Spinal cord (tissue), 10 donors: Measurements from ENCODE around the gene IGFALS. TPM values are rescaled to one million over a fixed set of nuclear protein-coding genes. Genes with fewer than 3 reads are reported as not detected.
A peak's percentile ranks its signal among the peaks of the same experiment; 100 is the strongest.

ENCODE experiments used
- DNase-seq, 6 donors: peaks; one replicate each; pipeline versions ENCODE4 v3.0.0 to v3.0.0-alpha.2; 2013 to 2015; ENCODE audit warnings: low spot score in 6 of 6, low read depth in 4 of 6
- H3K27ac ChIP-seq: one replicate; pipeline ENCODE4 v1.5.1; 2013; ENCODE audit warnings: low read depth, low read length, control low read depth
- H3K27me3 ChIP-seq: one replicate; pipeline ENCODE4 v1.6.1; 2013; ENCODE audit warnings: low read length; ENCODE audit not compliant: control insufficient read depth, insufficient read depth
- H3K36me3 ChIP-seq: one replicate; pipeline ENCODE4 v1.6.1; 2013; ENCODE audit warnings: low read length; ENCODE audit not compliant: control insufficient read depth, insufficient read depth
- H3K4me1 ChIP-seq: one replicate; pipeline ENCODE4 v1.6.1; 2013; ENCODE audit warnings: low read length; ENCODE audit not compliant: control insufficient read depth, insufficient read depth
- H3K4me3 ChIP-seq: one replicate; pipeline ENCODE4 v1.5.1; 2013; ENCODE audit warnings: low read depth, low read length, control low read depth
- H3K9me3 ChIP-seq: one replicate; pipeline ENCODE4 v1.6.1; 2013; ENCODE audit warnings: low read length; ENCODE audit not compliant: control insufficient read depth, insufficient read depth
- WGBS: methylation state at CpG from one replicate; pipeline ENCODE4 v1.1.5; 2013; ENCODE audit warnings: missing lambda C conversion rate; ENCODE audit not compliant: insufficient coverage; 5-methylcytosine and 5-hydroxymethylcytosine counted together
- polyA plus RNA-seq, 2 donors: library from polyadenylated mRNA; unstranded; fragments of 120-200 nt; gene quantifications; one replicate each; pipeline ENCODE4 v1.2.1, GENCODE V29; 2013; ENCODE audit not compliant: insufficient read length in 2 of 2
- total RNA-seq, 2 donors: library from RNA; depleted of rRNA in 1 of 2; stranded (reverse); fragments of 120-200 nt in 1 of 2; fragments of >200 nt in 1 of 2; gene quantifications; one replicate each; pipeline versions ENCODE4 v1.2.3 to v1.2.4, GENCODE V29; 2013 to 2014
- donor health status: healthy.

The IGFALS gene
- total and polyA plus RNA-seq, 4 donors, result 0.33 to 1.3 (median 0.39) TPM; not detected in 1

DNA sequence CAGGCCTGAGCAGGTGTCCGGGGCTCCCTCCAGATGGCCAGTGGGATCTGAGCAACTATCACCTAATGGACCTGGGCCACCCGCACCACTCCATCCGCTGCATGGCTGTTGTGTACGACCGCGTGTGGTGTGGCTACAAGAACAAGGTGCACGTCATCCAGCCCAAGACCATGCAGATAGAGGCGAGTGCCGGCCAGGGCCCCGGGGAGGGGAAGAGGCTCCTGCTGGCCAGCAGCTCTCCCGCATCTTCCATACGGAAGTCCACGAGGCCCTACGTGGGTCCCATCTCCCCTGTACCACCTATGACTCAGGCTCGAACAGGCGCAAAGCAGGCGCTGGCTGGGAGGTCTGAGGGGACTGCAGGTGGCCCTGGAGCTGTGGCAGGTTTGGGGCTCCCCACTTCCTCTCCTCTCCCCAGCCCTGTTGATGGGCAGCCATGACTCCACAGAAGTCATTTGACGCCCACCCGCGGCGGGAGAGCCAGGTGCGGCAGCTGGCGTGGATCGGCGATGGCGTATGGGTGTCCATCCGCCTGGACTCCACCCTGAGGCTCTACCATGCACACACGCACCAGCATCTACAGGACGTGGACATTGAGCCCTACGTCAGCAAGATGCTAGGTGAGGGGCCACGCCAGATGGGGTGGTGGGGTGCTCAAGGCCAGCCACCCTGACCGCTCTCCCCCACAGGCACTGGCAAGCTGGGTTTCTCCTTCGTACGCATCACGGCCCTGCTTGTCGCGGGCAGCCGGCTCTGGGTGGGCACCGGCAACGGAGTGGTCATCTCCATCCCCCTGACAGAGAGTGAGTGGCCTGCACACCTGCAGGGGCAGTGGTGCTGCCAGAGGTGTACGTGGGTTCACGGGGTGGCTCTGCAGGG, 26.1 kb downstream of the IGFALS start:
- 93% methylated on average over 38 of the region's 42 CpGs for WGBS
- Histone ChIP-seq H3K9me3 (no peaks in the 10 kb centered on the region), H3K27me3 (no peaks in the 10 kb centered on the region), H3K27ac (no peak overlapping the region), H3K4me1 (peaks cover 29% of the 10 kb centered on the region), H3K4me3 (no peak overlapping the region), H3K36me3 (peaks cover 91% of the 10 kb centered on the region)
- DNase-seq, result no peak

DNA sequence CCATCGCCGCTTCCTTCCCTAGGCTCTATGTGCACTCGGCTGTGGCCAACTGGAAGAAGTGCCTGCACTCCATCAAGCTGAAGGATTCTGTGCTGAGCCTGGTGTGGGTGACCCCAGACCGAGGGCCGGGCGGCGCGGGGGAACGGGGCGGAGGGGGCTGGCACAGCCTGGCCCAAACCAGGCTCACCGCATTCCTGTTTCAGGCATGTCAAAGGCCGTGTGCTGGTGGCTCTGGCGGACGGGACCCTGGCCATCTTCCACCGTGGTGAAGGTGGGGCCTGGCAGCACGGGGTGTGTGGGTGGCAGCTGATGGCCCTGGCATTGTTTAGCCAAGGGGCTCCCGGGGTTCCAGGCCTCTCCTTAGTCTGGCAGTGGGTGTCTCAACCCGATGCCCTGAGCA, 26.8 kb downstream of the IGFALS start:
- H3K27me3 ChIP-seq, result no peaks in the 10 kb centered on the region
- peaks cover 22% of the 10 kb centered on the region for H3K4me1 ChIP-seq
- H3K4me3 ChIP-seq, result no peak overlapping the region
- no peak for DNase-seq
- no peaks in the 10 kb centered on the region for H3K9me3 ChIP-seq
- no peak overlapping the region for H3K27ac ChIP-seq
- H3K36me3 ChIP-seq, result peaks cover 91% of the 10 kb centered on the region
- 90% methylated on average over 15 of the region's 18 CpGs for WGBS

DNA sequence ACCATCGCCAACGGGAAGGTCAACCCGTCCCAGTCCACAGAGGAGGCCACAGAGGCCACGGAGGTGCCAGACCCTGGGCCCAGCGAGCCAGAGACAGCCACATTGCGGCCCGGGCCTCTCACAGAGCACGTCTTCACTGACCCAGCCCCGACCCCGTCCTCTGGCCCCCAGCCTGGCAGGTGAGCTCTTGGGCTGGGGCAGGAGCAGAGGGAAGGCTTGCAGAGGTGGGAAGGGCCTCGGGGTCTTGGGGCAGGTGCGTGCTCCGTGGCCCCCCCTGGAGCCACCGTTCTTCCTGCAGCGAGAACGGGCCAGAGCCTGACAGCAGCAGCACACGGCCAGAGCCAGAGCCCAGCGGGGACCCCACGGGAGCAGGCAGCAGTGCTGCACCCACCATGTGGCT, 27.3 kb downstream of the IGFALS start:
- peaks cover 21% of the 10 kb centered on the region for H3K4me1 ChIP-seq
- no peak overlapping the region for H3K27ac ChIP-seq
- WGBS, result 93% methylated on average over 19 of the region's 19 CpGs

DNA sequence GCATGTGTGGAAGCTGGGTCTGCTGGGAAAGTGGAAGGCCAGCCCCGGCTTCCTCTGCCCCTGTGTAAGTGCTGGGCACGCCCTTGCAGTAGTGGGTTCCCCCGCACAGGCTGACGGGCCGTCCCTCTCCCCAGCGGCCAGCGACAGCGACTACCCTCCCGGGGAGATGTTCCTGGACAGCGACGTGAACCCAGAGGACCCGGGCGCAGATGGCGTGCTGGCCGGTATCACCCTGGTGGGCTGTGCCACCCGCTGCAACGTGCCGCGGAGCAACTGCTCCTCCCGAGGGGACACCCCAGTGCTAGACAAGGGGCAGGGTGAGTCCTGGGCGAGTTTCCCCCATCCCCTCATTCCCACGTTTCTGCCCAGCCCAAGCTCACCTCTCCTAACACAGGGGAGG, 27.7 kb downstream of the IGFALS start:
- H3K9me3 ChIP-seq, result no peaks in the 10 kb centered on the region
- H3K4me1 ChIP-seq, result peaks cover 20% of the 10 kb centered on the region
- no peaks in the 10 kb centered on the region for H3K27me3 ChIP-seq
- no peak overlapping the region for H3K4me3 ChIP-seq
- DNase-seq, result no peak
- 94% methylated on average over 22 of the region's 22 CpGs for WGBS
- no peak overlapping the region for H3K27ac ChIP-seq
- peaks cover 97% of the 10 kb centered on the region for H3K36me3 ChIP-seq

More for the DNA sequence above, 27.3 kb downstream of the IGFALS start:
- Histone ChIP-seq H3K36me3 (peaks cover 93% of the 10 kb centered on the region), H3K27me3 (no peaks in the 10 kb centered on the region), H3K9me3 (no peaks in the 10 kb centered on the region), H3K4me3 (no peak overlapping the region)
- no peak for DNase-seq

DNA sequence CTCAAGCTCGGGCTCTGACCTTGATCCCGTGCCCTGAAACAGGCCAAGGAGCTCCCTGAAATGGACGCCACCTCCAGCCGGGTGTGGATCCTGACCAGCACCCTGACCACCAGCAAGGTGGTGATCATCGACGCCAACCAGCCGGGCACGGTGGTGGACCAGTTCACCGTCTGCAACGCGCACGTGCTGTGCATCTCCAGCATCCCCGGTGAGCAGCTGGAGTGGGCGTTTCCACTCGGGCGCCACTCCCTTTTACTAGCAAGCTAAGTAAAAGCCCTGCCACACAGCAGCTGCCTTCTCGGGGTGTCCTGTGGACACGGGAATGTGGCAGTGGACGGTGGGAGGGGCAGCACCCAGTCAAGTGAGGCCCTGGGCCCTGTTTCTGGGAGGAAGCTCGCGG, 28.5 kb downstream of the IGFALS start:
- Histone ChIP-seq H3K27me3 (no peaks in the 10 kb centered on the region), H3K9me3 (no peaks in the 10 kb centered on the region), H3K36me3 (peaks cover 97% of the 10 kb centered on the region), H3K27ac (no peak overlapping the region), H3K4me1 (peaks cover 12% of the 10 kb centered on the region), H3K4me3 (no peak overlapping the region)
- 95% methylated on average over 17 of the region's 21 CpGs for WGBS
- no peak for DNase-seq

DNA sequence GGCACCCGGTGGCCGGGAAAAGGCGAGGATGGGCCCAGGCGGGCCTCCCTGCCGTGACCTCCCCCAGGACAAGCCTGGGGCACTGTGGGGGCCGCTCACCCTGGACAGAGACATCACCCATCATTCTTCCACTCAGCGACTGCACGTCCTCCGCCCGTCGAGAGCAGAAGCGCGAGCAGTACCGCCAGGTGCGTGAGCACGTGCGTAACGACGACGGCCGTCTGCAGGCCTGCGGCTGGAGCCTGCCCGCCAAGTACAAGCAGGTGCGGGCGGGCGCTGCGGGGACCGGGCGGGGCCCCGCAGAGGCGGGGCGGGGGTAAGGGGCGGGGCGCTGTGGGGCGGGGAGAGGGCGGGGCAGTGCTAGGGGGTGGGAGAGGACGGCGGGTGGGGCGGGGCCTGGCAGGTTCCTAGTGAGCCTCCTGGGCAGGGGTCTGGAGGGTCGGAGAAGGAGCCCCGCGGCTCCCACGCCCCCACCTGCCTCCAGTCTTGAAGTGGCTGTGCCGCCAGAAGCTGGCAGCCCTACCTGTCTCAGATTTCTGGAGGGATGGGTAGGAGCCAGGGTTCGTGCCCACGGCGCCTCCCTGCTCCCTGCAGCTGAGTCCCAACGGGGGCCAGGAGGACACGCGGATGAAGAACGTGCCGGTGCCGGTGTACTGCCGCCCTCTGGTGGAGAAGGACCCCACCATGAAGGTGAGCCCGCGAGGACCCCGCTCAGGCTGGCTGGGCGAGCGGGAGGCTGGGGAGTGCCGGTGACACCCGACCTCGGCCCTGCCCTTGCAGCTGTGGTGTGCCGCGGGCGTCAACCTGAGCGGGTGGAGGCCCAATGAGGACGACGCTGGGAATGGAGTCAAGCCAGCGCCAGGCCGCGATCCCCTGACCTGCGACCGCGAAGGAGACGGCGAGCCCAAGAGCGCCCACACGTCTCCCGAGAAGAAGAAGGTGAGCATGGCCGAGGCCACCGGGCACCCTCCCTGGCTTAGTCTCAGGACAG, 29.7 kb downstream of the IGFALS start:
- peaks cover under 1% of the 10 kb centered on the region for H3K4me1 ChIP-seq
- no peaks in the 10 kb centered on the region for H3K27me3 ChIP-seq
- H3K36me3 ChIP-seq, result peaks cover 97% of the 10 kb centered on the region
- WGBS, result 53% methylated on average over 58 of the region's 81 CpGs
- H3K27ac ChIP-seq, result no peak overlapping the region
- no peak overlapping the region for H3K4me3 ChIP-seq
- peak in 2 of 6 donors; percentile 45 to 58 for DNase-seq
- H3K9me3 ChIP-seq, result no peaks in the 10 kb centered on the region

DNA sequence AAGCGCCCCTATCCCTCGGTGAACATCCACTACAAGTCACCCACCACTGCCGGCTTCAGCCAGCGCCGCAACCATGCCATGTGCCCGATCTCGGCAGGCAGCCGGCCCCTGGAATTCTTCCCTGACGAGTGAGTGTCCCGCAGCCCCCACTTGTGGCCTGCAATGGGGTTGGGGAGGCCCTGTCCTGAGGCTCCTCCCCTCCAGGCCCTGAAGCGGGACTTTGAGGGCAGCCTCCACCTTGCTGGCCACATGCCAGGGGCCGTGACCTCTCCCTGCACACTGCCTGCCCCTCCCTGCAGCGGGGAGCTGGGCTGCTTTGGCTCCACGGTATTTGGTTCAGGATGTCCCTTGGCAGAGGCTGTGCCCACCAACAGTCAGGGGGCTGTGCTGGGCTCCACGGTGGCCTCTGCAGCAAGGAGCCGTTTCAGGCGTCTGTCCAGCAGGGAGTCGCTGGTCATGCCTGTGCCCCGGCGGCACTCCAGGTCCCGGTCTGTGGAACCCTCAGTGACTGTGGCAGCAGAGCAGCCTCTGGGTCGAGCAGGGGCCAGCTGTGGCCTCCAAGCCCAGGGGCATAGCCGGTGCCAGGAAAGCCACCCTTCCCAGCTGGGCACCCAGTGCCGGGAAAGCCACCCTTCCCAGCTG, 30.5 kb downstream of the IGFALS start:
- Histone ChIP-seq H3K9me3 (no peaks in the 10 kb centered on the region), H3K36me3 (peaks cover 97% of the 10 kb centered on the region), H3K4me3 (no peak overlapping the region), H3K4me1 (peaks cover 4% of the 10 kb centered on the region), H3K27me3 (no peaks in the 10 kb centered on the region), H3K27ac (no peak overlapping the region)
- no peak for DNase-seq
- 79% methylated on average over 22 of the region's 24 CpGs for WGBS

DNA sequence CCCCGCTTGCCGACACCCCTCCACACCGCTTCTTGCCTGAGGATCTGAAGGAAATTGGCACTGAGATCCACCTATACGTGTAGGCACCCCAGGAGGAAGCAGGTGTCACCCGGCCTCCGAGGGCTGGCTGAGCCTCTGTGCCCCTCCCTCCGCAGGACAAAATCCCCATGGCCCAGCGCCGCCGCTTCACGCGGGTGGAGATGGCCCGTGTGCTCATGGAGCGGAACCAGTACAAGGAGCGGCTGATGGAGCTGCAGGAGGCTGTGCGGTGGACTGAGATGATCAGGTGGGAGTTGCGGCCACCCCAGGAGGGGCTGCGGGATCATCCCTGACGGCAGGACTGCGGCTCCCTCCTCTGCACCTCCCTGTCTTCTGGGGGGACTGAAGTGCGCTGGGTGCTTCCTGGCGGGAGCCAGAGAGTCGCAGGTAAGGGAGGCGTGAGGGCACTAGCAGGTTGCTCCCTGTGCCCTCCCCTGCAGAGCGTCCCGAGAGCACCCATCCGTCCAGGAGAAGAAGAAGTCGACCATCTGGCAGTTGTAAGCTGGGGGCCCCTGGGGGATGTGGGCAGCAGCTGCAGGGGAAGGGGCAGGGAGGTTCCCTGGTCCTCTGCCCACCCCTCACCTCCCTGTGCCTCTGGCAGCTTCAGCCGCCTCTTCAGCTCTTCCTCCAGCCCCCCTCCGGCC, 31.2 kb downstream of the IGFALS start:
- no peak for DNase-seq
- WGBS, result 88% methylated on average over 29 of the region's 30 CpGs
- H3K4me1 ChIP-seq, result peaks cover 5% of the 10 kb centered on the region
- peaks cover 97% of the 10 kb centered on the region for H3K36me3 ChIP-seq
- no peak overlapping the region for H3K27ac ChIP-seq
- H3K4me3 ChIP-seq, result no peak overlapping the region
- no peaks in the 10 kb centered on the region for H3K27me3 ChIP-seq
- no peaks in the 10 kb centered on the region for H3K9me3 ChIP-seq

DNA sequence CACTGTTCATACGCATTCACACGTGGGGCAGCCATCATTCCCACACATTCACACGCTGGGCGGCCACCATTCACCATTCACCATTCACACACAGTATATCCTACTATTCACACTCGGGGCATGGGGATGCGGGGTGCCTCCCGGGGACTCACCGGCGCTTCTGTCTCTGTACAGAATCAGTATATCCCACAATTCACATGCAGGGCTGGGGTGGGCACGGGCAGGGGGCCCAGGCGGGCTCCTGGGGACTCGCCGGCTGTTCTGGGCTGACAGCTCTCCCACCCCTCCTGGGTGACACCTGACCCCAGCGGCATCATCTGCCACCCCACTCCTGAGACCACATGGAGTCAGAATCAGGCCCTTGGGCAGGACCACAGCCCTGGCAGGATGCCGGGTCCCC, 31.8 kb downstream of the IGFALS start:
- Histone ChIP-seq H3K36me3 (peaks cover 92% of the 10 kb centered on the region), H3K4me1 (peaks cover 5% of the 10 kb centered on the region), H3K27me3 (no peaks in the 10 kb centered on the region), H3K4me3 (no peak overlapping the region), H3K9me3 (no peaks in the 10 kb centered on the region), H3K27ac (no peak overlapping the region)
- WGBS, result 91% methylated on average over 13 of the region's 15 CpGs
- no peak for DNase-seq
